Astrocyte (in vitro differentiated cells and primary cell): ENCODE measurements around the gene ARFRP1. TPM values are rescaled to one million over a fixed set of nuclear protein-coding genes. Genes with fewer than 3 reads are reported as not detected.

Experiments
- DNase-seq: peaks from one replicate; pipeline ENCODE4 v3.0.0-alpha.2; 2010; ENCODE audit warnings: low read depth
- FAIRE-seq: peaks from 2 replicates; lab custom pipeline; 2011; peaks lifted over from hg19 to GRCh38; lab: Jason Lieb, UNC
- H2AFZ ChIP-seq: 2 replicates; pipeline ENCODE4 v1.6.0; 2012; ENCODE audit warnings: low read depth, low read length, inconsistent platforms
- H3K27ac ChIP-seq: 2 replicates; pipeline ENCODE4 v1.5.1; 2011; ENCODE audit warnings: low read depth, low read length, inconsistent platforms
- H3K27me3 ChIP-seq: 2 replicates; pipeline ENCODE4 v1.6.0; 2011; ENCODE audit warnings: low read length, inconsistent platforms; ENCODE audit not compliant: insufficient read depth
- H3K36me3 ChIP-seq: 2 replicates; pipeline ENCODE4 v1.5.1; 2011; ENCODE audit warnings: low read length, inconsistent platforms; ENCODE audit not compliant: insufficient read depth
- H3K4me1 ChIP-seq: 2 replicates; pipeline ENCODE4 v1.5.1; 2011; ENCODE audit warnings: low read length, inconsistent platforms; ENCODE audit not compliant: insufficient read depth
- H3K4me2 ChIP-seq: 2 replicates; pipeline ENCODE4 v1.6.0; 2012; ENCODE audit warnings: low read length, inconsistent platforms
- H3K4me3 ChIP-seq: 2 replicates; pipeline ENCODE4 v1.5.1; 2011; ENCODE audit warnings: low read depth, mild to moderate bottlenecking, low read length, inconsistent platforms; ENCODE audit not compliant: insufficient read depth
- H3K79me2 ChIP-seq: 2 replicates; pipeline ENCODE4 v1.6.0; 2012; ENCODE audit warnings: mild to moderate bottlenecking, low read length, inconsistent platforms; ENCODE audit not compliant: insufficient read depth
- H3K9ac ChIP-seq: 2 replicates; pipeline ENCODE4 v1.6.0; 2012; ENCODE audit warnings: mild to moderate bottlenecking, low read length, inconsistent platforms
- H3K9me3 ChIP-seq: 2 replicates; pipeline ENCODE4 v1.5.1; 2012; ENCODE audit warnings: low read depth, mild to moderate bottlenecking, low read length, inconsistent platforms; ENCODE audit not compliant: insufficient read depth
- H4K20me1 ChIP-seq: 2 replicates; pipeline ENCODE4 v1.6.0; 2012; ENCODE audit warnings: low read length, inconsistent platforms; ENCODE audit not compliant: insufficient read depth
- H3K27ac Mint-ChIP-seq: one replicate; pipeline ENCODE4 v1.8.0; 2021; ENCODE audit warnings: mild to moderate bottlenecking, mixed read lengths; ENCODE audit not compliant: unreplicated experiment
- H3K27me3 Mint-ChIP-seq: one replicate; pipeline ENCODE4 v1.8.0; 2021; ENCODE audit warnings: low read depth, mixed read lengths; ENCODE audit not compliant: unreplicated experiment
- H3K36me3 Mint-ChIP-seq: one replicate; pipeline ENCODE4 v1.8.0; 2021; ENCODE audit warnings: low read depth, mixed read lengths; ENCODE audit not compliant: unreplicated experiment
- H3K4me1 Mint-ChIP-seq: one replicate; pipeline ENCODE4 v1.8.0; 2021; ENCODE audit warnings: low read depth, mixed read lengths; ENCODE audit not compliant: unreplicated experiment
- H3K4me3 Mint-ChIP-seq: one replicate; pipeline ENCODE4 v1.8.0; 2021; ENCODE audit warnings: mild to moderate bottlenecking, moderate library complexity, mixed read lengths; ENCODE audit not compliant: unreplicated experiment
- H3K9me3 Mint-ChIP-seq: one replicate; pipeline ENCODE4 v1.8.0; 2021; ENCODE audit warnings: mild to moderate bottlenecking, mixed read lengths; ENCODE audit not compliant: unreplicated experiment
- EZH2 ChIP-seq: IDR thresholded peaks from 2 replicates; pipeline ENCODE4 v1.6.1; 2012; ENCODE audit warnings: mild to moderate bottlenecking, low read length, inconsistent platforms; ENCODE audit not compliant: insufficient read depth
- total RNA-seq: library from RNA; stranded (reverse); gene quantifications from 2 replicates; pipeline ENCODE4 v1.2.1, GENCODE V29; 2021
- TF ChIP-seq, protein P1 (sequence below): IDR thresholded peaks from 2 replicates; pipeline ENCODE4 v1.5.1; 2011; ENCODE audit warnings: low read depth, mild to moderate bottlenecking, inconsistent platforms, low read length, moderate library complexity; ENCODE audit not compliant: insufficient read depth

The ARFRP1 gene
- total RNA-seq, 1 donor from 2014 or later = 32.5 TPM

DNA sequence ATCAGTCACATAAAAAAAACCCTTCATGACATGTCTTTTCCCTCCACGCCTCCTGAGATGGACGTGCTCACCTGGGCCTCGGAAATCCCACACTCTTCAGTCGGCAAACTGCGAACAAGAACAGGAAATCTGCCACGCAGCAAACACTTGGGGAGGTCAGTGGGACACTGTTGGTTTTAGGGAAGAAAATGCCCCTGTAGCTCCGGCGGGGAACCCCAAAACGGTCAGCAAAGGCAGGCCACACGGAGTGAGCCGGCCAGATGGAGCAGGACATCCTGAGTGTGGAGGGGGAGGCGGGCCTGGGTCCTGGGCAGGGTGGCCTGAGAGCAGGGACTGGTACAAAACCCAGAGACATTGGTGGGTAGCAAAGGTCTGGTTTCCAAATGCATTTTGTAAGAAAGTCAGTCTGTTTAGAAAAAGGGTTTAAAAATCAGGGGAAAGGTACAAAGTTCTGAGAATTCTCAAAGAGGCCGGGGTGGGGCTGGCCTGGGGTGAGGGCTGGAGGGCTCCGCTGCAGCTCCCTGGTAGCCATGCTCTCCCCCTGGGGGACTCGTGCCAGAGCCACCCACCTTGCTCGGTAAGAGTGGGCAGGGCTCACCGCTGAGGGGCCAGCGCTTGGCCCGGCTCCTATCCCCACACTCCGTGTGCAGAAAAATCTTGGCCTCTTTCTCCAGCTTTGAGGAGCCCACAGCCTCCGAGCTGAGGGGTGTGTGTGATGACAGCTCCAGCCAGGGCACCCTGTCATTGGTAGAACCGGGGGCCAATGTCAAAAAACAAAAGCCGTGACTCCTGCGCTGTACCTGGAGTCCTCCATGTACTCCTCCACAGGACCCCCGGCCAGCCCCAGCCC is 37.0 kb upstream of the ARFRP1 start:
- no peaks in the 10 kb centered on the region for H3K36me3 ChIP-seq
- H3K4me3 Mint-ChIP-seq = no peak overlapping the region
- DNase-seq = no peak

DNA sequence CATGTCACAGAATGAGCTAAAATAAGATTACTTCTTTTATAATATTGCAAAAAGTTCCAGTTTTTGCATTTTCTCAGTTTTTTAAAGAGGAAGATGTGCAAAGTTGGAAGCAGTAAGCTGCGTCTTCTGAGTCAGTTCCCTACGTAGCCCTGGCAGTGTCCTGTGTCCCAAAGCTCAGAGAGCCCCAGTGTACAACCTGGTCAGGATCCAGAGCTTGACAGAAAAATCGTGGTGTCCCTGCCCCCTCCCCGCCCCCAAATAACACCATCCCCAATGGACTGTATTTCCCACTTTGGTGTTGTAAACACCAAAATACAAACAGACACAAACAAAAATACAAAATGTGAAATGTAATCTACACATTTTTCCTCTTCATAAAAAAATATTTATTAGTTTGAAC is 36.4 kb upstream of the ARFRP1 start:
- peaks cover 8% of the 10 kb centered on the region for H3K79me2 ChIP-seq
- no peak overlapping the region for H2AFZ ChIP-seq
- H4K20me1 ChIP-seq = peaks cover 21% of the 10 kb centered on the region
- Mint-ChIP-seq H3K9me3 (no peaks in the 10 kb centered on the region), H3K36me3 (peaks cover 6% of the 10 kb centered on the region), H3K27me3 (no peaks in the 10 kb centered on the region), H3K27ac (peak overlapping the region; percentile 58), H3K4me3 (no peak overlapping the region), H3K4me1 (no peaks in the 10 kb centered on the region)
- H3K4me3 ChIP-seq = no peak overlapping the region
- TF ChIP-seq, protein P1, sequence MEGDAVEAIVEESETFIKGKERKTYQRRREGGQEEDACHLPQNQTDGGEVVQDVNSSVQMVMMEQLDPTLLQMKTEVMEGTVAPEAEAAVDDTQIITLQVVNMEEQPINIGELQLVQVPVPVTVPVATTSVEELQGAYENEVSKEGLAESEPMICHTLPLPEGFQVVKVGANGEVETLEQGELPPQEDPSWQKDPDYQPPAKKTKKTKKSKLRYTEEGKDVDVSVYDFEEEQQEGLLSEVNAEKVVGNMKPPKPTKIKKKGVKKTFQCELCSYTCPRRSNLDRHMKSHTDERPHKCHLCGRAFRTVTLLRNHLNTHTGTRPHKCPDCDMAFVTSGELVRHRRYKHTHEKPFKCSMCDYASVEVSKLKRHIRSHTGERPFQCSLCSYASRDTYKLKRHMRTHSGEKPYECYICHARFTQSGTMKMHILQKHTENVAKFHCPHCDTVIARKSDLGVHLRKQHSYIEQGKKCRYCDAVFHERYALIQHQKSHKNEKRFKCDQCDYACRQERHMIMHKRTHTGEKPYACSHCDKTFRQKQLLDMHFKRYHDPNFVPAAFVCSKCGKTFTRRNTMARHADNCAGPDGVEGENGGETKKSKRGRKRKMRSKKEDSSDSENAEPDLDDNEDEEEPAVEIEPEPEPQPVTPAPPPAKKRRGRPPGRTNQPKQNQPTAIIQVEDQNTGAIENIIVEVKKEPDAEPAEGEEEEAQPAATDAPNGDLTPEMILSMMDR = no peak
- no peak for TF ChIP-seq EZH2
- no peaks in the 10 kb centered on the region for H3K27me3 ChIP-seq
- no peak for DNase-seq
- peaks cover 15% of the 10 kb centered on the region for H3K4me1 ChIP-seq
- no peaks in the 10 kb centered on the region for H3K36me3 ChIP-seq
- no peak for FAIRE-seq
- no peak overlapping the region for H3K27ac ChIP-seq
- H3K4me2 ChIP-seq = no peak overlapping the region
- no peaks in the 10 kb centered on the region for H3K9me3 ChIP-seq
- H3K9ac ChIP-seq = no peak overlapping the region

More for the DNA sequence above, 37.0 kb upstream of the ARFRP1 start:
- Histone ChIP-seq H3K9ac (no peak overlapping the region), H3K9me3 (no peaks in the 10 kb centered on the region), H3K4me3 (no peak overlapping the region), H2AFZ (no peak overlapping the region), H3K27ac (no peak overlapping the region), H3K27me3 (no peaks in the 10 kb centered on the region), H3K4me2 (no peak overlapping the region), H4K20me1 (peaks cover 21% of the 10 kb centered on the region), H3K79me2 (peaks cover 8% of the 10 kb centered on the region), H3K4me1 (peaks cover 15% of the 10 kb centered on the region)
- H3K27ac Mint-ChIP-seq = peak overlapping the region; percentile 58
- FAIRE-seq = no peak
- no peaks in the 10 kb centered on the region for H3K27me3 Mint-ChIP-seq
- peaks cover 6% of the 10 kb centered on the region for H3K36me3 Mint-ChIP-seq
- H3K9me3 Mint-ChIP-seq = no peaks in the 10 kb centered on the region
- TF ChIP-seq, protein P1 = no peak
- no peak for TF ChIP-seq EZH2
- no peaks in the 10 kb centered on the region for H3K4me1 Mint-ChIP-seq
